GM21576 (cell line): Measurements from ENCODE around the gene CPE.
"Not testable (repeated sequence)": the region's sequence is repeated elsewhere in the genome, so short reads cannot be mapped to it uniquely, and the experiment has no call there.

Experiments
- ATAC-seq: cut with Tn5 transposase; IDR thresholded peaks from one replicate; pipeline ENCODE4 v1.9.1; 2021; ENCODE audit warnings: mild to moderate bottlenecking, moderate library complexity; ENCODE audit not compliant: unreplicated experiment

The CPE gene

GRCh38 chr4:165403048-165403447, 24.2 kb downstream of the CPE start:
- no peak for ATAC-seq

GRCh38 chr4:165403637-165404036, 24.8 kb downstream of the CPE start:
- ATAC-seq: no peak

- ATAC-seq: no peak
Observed at GRCh38 chr4:165404080-165404479, 25.3 kb downstream of the CPE start.

GRCh38 chr4:165404696-165405095, 25.9 kb downstream of the CPE start:
- no peak for ATAC-seq

- no peak for ATAC-seq
Observed at GRCh38 chr4:165410214-165410613, 31.4 kb downstream of the CPE start.

GRCh38 chr4:165415910-165416309, 37.1 kb downstream of the CPE start:
- ATAC-seq: no peak

GRCh38 chr4:165418073-165418472, 39.3 kb downstream of the CPE start:
- no peak for ATAC-seq

- no peak for ATAC-seq
Observed at GRCh38 chr4:165425629-165426028, 46.8 kb downstream of the CPE start.

GRCh38 chr4:165426331-165426730, 47.5 kb downstream of the CPE start:
- ATAC-seq: no peak

- no peak for ATAC-seq
Observed at GRCh38 chr4:165426823-165427222, 48.0 kb downstream of the CPE start.

- ATAC-seq: no peak
Observed at GRCh38 chr4:165428957-165429356, 50.1 kb downstream of the CPE start.

GRCh38 chr4:165433529-165433928, 54.7 kb downstream of the CPE start:
- no peak for ATAC-seq

GRCh38 chr4:165437691-165438090, 58.9 kb downstream of the CPE start:
- no peak for ATAC-seq

- no peak for ATAC-seq
Observed at GRCh38 chr4:165439344-165439743, 60.5 kb downstream of the CPE start.

GRCh38 chr4:165439981-165440380, 61.2 kb downstream of the CPE start:
- no peak for ATAC-seq

- no peak for ATAC-seq
Observed at GRCh38 chr4:165440415-165441158, 61.8 kb downstream of the CPE start.

- ATAC-seq: no peak
Observed at GRCh38 chr4:165443276-165443675, 64.5 kb downstream of the CPE start.

- ATAC-seq: no peak
Observed at GRCh38 chr4:165448700-165449099, 69.9 kb downstream of the CPE start.

GRCh38 chr4:165449333-165449732, 70.5 kb downstream of the CPE start:
- ATAC-seq: no peak

GRCh38 chr4:165450871-165451270, 72.1 kb downstream of the CPE start:
- no peak for ATAC-seq

- not testable (repeated sequence) for ATAC-seq
Observed at GRCh38 chr4:165453140-165453539, 74.3 kb downstream of the CPE start.

GRCh38 chr4:165454426-165454825, 75.6 kb downstream of the CPE start:
- ATAC-seq: no peak

GRCh38 chr4:165457793-165458192, 79.0 kb downstream of the CPE start:
- no peak for ATAC-seq
